DMS 273 treated with DMSO at 0.1 percent for 48 hours (cell line): ENCODE measurements around the gene ZNF76.
A peak's percentile ranks its signal among the peaks of the same experiment; 100 is the strongest.

Experiments
- DNase-seq: peaks from one replicate; lab custom pipeline; 2025; lab: John Stamatoyannopoulos, UW

Gene ZNF76

DNA sequence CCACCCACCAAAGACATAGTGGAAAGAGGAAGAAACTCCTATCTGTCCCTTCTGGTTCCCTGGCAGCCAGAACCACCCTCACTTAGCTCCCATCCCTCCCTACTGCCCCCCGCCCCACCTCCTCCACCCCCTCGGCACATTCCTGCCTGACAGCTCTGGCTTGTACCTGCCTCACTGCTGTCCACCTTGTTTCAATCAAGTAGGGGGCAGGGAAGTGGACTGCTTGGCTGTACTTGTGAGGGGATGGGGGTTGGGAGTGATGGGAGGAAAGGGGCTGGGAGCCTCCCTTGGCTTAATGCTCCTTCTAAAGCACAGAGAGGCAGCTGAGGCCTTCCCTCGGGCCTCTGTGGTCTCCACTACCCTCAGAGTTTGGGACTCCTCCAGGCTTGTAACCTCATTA lies 22.1 kb upstream of the ZNF76 start:
- no peak for DNase-seq

DNA sequence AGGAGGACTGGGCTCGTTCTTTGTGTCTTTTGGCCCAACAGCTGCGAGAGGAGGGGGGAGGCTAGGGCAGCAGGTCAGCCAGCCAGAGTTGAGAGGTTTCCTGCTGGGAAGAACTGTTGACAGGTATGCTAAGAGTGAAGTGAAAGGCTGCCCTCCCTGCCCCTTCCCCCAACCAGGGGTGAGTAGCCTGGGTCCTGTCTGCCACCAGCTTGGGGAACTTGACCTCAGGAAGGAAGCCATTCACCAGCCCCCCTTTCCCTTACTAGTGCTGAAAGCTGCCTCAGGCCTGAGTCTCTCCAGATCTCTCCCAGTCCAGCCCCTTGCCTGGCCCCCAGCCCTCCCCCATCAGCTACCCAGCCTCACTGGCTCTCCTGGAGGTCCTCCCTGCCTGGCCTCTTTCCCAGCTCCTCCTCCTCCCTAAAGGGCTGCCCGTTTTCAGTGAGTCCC lies 20.7 kb upstream of the ZNF76 start:
- DNase-seq, result no peak

DNA sequence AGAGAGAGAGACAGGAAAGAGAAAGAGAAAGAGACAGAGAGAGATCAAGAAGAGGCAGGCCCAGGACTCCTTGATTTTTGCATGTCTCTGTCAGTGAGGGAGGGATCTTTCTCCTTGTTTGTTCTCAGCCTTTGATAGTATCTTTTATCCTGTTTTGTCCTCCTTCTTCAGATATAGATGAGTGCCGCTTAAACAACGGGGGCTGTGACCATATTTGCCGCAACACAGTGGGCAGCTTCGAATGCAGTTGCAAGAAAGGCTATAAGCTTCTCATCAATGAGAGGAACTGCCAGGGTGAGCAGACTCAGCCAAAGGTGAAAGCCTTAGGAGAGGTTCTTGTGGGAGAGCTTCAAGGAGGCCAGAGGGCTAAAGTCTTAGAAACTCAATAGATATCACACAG lies 20.0 kb upstream of the ZNF76 start:
- DNase-seq, result no peak

DNA sequence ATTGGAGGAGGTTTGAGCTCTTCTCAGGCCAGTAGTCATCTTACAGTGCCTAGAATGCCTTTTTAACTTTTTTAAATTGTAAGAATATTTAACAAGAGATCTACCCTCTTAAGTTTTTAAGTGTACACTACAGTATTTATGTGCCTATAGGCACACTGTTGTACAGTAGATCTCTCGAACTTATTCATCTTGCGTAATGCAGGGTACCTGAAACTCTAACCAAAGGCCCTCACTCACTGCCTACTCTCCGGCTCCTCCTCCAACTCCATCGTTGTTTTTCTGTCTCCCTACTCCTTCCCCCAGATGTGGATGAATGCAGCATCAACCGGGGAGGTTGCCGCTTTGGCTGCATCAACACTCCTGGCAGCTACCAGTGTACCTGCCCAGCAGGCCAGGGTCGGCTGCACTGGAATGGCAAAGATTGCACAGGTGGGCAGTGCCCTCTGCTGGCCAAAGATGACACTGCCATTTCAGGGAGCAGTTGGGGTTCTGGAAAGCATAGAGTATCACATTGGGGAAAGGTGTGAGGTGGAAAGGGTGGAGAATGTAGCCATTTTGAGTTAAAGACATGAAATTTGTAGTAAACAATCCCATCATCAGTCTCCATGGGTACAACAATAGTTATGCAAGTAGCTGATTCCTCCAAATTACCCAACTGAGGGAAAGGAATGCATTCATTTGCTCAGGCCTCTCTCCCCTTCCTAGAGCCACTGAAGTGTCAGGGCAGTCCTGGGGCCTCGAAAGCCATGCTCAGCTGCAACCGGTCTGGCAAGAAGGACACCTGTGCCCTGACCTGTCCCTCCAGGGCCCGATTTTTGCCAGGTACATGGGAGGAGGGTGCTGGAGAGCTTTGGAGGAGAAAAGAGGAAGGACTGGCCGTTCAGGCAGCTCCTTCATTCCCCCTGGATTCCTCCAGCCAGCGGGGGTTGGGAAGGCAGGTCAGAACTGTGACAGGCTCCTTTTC lies 18.4 kb upstream of the ZNF76 start:
- DNase-seq, result no peak

- no peak for DNase-seq
Measured at GRCh38 chr6:35242486-35242885, 17.0 kb upstream of the ZNF76 start.

DNA sequence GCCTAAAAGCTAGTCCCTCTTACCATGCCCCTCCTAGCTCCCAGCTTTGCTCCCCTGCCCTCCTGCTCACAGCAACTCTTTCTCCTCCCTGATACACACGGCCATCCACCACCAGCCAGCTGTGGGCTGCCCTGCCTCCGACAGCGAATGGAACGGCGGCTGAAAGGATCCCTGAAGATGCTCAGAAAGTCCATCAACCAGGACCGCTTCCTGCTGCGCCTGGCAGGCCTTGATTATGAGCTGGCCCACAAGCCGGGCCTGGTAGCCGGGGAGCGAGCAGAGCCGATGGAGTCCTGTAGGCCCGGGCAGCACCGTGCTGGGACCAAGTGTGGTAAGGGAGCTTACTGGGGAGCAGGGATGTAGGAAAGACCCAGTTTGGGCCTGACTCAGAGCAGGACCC lies 16.6 kb upstream of the ZNF76 start:
- no peak for DNase-seq

DNA sequence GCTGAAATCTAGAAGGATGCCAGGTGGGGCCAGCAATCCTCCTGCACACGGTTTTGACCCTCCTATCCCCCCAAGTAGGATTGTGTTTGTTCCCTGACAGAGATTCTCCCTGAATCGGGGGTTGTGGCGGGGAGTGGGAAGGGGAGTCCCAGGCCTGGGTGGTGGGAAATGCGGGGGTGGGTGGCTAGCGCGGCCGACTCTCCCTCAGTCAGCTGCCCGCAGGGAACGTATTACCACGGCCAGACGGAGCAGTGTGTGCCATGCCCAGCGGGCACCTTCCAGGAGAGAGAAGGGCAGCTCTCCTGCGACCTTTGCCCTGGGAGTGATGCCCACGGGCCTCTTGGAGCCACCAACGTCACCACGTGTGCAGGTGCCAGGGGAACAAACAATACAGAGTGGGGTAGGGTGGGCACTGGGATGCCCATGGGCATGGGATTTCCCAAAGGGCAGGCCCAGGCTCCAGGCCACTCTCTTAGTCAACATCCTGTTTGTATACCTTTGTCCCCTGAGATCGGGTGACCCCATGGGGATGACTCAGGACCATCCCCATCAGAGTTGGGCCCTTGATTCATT lies 16.1 kb upstream of the ZNF76 start:
- no peak for DNase-seq

- DNase-seq, result no peak
Measured at GRCh38 chr6:35244551-35244950, 15.0 kb upstream of the ZNF76 start.

DNA sequence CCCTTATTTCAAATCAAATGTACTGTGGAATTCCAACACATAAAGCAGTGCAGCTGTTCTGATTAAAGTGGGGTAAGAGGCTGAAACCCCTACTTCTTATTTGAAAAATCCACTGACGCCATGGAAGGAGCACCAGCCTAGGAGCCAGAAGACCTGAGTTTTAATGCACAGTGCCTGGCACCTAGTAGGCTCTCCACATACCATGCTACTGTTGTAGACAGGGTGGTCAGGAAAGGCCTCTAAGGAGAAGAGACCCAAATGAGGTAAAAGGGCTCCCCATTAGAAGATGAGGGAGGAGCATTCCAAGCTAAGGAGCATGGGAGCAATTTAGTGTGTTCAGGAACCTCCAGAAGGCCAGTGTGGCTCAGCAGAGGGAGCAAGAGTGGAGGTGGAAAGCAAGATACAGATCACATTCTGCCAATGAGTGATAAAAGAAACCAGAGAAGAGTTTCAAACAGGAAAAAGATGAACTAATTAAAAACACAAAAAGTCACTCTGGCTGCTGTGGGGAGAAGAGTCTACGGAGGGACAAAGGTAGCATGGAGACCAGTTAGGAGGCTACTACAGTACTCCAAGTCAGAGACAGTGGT lies 11.8 kb upstream of the ZNF76 start:
- DNase-seq, result no peak

DNA sequence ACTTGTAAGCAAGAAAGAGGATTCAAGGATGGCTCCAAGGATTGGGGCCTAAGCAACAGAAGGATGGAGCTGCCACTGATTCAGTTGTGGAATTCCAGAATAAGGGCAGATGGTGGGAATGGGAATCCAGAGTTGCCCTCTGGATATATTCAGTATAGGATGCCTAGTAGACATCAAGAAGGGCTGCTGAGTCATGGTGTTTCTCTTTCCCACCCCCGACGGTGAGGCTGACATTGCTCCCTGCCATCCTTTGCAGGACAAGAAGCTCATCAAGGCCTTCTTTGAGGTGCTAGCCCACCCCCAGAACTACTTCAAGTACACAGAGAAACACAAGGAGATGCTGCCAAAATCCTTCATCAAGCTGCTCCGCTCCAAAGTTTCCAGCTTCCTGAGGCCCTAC lies 11.2 kb upstream of the ZNF76 start:
- DNase-seq, result no peak

DNA sequence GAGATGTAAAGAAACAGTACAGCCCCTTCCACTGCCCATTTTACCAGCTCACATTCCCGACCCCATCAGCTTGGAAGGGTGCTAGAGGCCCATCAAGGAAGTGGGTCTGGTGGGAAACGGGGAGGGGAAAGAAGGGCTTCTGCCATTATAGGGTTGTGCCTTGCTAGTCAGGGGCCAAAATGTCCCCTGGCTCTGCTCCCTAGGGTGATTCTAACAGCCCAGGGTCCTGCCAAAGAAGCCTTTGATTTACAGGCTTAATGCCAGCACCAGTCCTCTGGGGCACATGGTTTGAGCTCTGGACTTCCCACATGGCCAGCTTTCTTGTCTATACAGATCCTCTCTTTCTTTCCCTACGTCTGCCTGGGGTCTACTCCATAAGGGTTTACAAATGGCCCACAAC lies 10.6 kb upstream of the ZNF76 start:
- DNase-seq, result no peak

GRCh38 chr6:35251949-35252348 lies 7.6 kb upstream of the ZNF76 start:
- DNase-seq, result no peak

GRCh38 chr6:35253249-35253648 lies 6.3 kb upstream of the ZNF76 start:
- no peak for DNase-seq

- DNase-seq, result no peak
Measured at GRCh38 chr6:35258336-35258735, 1.2 kb upstream of the ZNF76 start.

DNA sequence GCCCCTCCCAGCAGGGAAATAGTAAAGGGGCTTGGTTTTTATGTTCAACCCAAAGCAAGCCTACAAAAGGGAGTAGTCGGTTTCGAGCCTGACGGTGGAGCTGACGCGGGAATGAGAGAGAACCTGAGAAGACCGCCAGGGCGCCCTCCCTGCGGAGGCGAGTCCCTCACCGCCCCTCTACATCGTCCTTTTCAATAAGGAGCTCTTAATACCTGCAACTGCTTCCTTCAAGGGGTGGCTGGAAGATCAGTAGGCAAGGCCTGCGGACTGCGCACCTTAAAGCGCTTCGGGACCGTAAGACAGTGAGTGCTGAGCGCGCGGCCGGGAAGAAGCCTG lies 709 bp upstream of the ZNF76 start:
- no peak for DNase-seq

GRCh38 chr6:35259948-35260590 lies 534 bp downstream of the ZNF76 start:
- peak; percentile 34 for DNase-seq

DNA sequence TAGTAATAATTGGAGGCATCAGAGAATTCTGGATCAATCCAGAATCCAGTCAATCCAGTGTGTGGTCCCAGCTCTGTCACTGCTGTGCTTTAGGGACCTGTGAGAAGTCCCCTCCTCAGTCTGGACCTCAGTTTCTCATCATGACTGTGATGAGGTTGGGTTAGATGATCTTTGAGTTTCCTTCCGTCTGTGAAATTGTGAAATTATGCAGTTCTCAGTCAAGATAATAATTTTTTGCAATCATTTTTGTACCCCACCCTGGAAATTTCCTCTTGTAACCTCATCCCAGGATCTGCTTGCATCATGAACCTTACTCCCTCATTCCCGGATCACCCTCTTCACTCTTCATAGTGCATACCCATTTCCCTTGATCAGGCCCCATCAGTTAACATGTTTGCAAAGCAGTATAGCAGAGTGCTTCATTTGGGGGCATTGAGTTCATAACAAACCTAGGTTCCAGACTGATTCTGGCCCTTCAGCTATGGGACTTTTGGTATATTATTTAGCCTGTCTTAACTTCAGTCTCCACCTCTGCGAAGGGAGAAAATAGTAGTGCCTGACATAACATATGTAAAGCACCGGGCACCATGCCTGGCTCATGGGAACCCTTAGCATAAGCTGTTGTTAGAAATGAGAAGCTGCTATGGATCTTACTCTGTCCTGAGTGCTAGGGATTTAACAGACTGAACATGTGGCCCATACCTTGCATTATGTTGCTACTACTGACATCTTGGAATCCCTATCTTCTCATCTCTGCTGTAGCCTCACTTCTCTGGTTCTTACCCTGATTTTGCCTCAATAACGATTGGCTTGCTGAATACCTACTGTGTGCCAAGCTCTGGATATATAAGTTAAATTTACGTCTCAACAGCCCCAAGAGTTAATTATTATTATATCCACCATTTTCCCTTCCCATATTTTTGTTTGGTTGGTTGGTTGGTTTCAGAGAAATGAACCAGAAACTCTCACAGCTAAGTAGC lies 1.3 kb downstream of the ZNF76 start:
- no peak for DNase-seq

GRCh38 chr6:35262596-35262995 lies 3.1 kb downstream of the ZNF76 start:
- DNase-seq, result no peak

DNA sequence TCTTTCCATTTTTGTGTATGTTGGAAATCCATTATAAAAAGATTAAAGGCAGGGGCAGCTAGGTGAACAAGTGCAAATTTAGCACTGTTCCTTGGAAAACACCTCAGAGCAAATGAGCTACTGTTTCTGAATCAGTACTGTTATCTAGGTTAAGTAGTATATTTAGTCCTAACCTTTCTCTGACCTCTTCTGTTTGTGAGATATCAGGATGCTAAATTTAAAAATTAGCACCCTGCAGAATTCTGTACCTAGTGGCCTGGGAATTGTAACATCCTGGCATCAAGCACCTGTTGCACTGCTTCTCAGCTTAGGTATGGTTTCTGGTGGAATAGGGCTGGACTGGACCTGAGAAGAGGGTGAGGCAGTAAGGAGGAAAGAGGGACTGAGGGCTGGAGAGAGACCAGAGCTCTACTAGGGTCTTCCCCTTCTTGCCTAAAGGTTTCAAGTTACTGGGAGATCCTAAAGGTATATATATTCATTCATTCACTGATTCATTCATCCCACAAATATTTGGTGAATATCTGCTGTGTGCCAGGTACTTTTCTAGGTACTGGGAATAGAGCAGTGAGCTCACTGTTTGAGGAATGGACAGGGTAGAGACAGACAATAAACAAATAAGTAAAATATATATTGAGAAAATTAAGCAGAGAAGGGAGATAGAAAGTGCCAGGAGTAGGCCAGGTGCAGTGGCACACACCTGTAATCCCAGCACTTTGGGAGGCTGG lies 5.2 kb downstream of the ZNF76 start:
- no peak for DNase-seq

- no peak for DNase-seq
Measured at GRCh38 chr6:35265523-35265922, 6.0 kb downstream of the ZNF76 start.

DNA sequence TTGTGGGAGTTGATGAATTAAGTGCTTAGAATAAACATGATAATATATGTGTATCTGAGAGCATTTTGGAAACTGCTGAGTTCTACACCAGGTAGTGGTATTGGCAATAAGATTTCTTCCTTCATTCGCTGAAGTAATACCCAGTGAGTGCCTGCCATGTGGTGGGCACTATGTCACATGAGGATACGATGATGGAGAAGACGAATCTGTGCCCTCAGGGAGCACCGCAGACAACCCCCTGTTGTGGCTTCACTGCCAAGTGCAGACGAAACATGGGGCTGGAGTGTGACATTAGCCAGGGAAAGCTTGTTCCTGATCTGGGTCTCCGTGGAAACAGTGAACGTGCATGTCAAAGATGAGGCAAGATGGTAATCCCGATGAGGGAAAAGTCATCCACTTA lies 7.9 kb downstream of the ZNF76 start:
- no peak for DNase-seq
